Thymus (tissue), 11 donors: ENCODE measurements around the gene PLCB1. TPM values are rescaled to one million over a fixed set of nuclear protein-coding genes. Genes with fewer than 3 reads are reported as not detected.

ENCODE experiments used
- DNase-seq, 9 donors: peaks; one replicate each; pipeline ENCODE4 v3.0.0-alpha.2; 2013; ENCODE audit warnings: low spot score in 9 of 9, low read depth in 6 of 9, missing footprints in 1 of 9
- H3K27ac ChIP-seq, 2 donors: one replicate each; pipeline ENCODE4 v1.5.1; 2013; ENCODE audit warnings: control low read depth in 1 of 2, low read depth in 1 of 2, low read length in 1 of 2, mild to moderate bottlenecking in 1 of 2, moderate library complexity in 1 of 2
- H3K27me3 ChIP-seq, 2 donors: one replicate each; pipeline ENCODE4 v1.5.1; 2013; ENCODE audit warnings: low read length in 1 of 2; ENCODE audit not compliant: control insufficient read depth in 2 of 2, insufficient read depth in 1 of 2
- H3K36me3 ChIP-seq, 2 donors: one replicate each; pipeline ENCODE4 v1.5.1; 2013; ENCODE audit warnings: low read length in 1 of 2, mild to moderate bottlenecking in 1 of 2, moderate library complexity in 1 of 2; ENCODE audit not compliant: control insufficient read depth in 2 of 2, insufficient read depth in 2 of 2
- H3K4me1 ChIP-seq, 2 donors: one replicate each; pipeline ENCODE4 v1.5.1; 2013; ENCODE audit warnings: low read length in 2 of 2; ENCODE audit not compliant: control insufficient read depth in 2 of 2, insufficient read depth in 2 of 2
- H3K4me3 ChIP-seq, 2 donors: one replicate each; pipeline ENCODE4 v1.5.1; 2013; ENCODE audit warnings: low read length in 2 of 2, control low read depth in 1 of 2, mild to moderate bottlenecking in 1 of 2
- H3K9me3 ChIP-seq, 2 donors: one replicate each; pipeline ENCODE4 v1.5.1; 2013; ENCODE audit warnings: low read length in 1 of 2, mild to moderate bottlenecking in 1 of 2; ENCODE audit not compliant: control insufficient read depth in 2 of 2, insufficient read depth in 1 of 2
- WGBS: extraction: QIAGEN DNeasy Blood & Tissue Kit; methylation state at CpG from one replicate; pipeline ENCODE4 v1.1.7; 2013; 5-methylcytosine and 5-hydroxymethylcytosine counted together
- polyA plus RNA-seq: library from polyadenylated mRNA; stranded (reverse); fragments of 200-250 nt; gene quantifications from one replicate; pipeline ENCODE4 v1.2.3, GENCODE V29; 2013
- total RNA-seq: library from RNA; stranded (reverse); fragments of 120-200 nt; gene quantifications from one replicate; pipeline ENCODE4 v1.2.4, GENCODE V29; 2013
- donor health status: healthy.

PLCB1 gene
- total and polyA plus RNA-seq, 2 donors: 4.1 to 4.7 TPM

- DNase-seq: no peak
- no peak overlapping the region for H3K4me3 ChIP-seq
- whole genome bisulfite sequencing: 91% methylated on average over 2 of the region's 2 CpGs
- no peaks in the 10 kb centered on the region for H3K4me1 ChIP-seq
- H3K27me3 ChIP-seq: no peaks in the 10 kb centered on the region
- H3K9me3 ChIP-seq: no peaks in the 10 kb centered on the region
- no peak overlapping the region for H3K27ac ChIP-seq
- H3K36me3 ChIP-seq: no peaks in the 10 kb centered on the region
These were observed 102.5 kb downstream of the PLCB1 start for GRCh38 chr20:8234580-8234979.

- 96% methylated on average over 2 of the region's 2 CpGs for WGBS
- no peaks in the 10 kb centered on the region for H3K36me3 ChIP-seq
- no peaks in the 10 kb centered on the region for H3K27me3 ChIP-seq
- H3K9me3 ChIP-seq: no peaks in the 10 kb centered on the region
- no peak for DNase-seq
- no peak overlapping the region for H3K27ac ChIP-seq
- H3K4me3 ChIP-seq: no peak overlapping the region
- no peaks in the 10 kb centered on the region for H3K4me1 ChIP-seq
These were observed 110.0 kb downstream of the PLCB1 start for GRCh38 chr20:8242066-8242465.

GRCh38 chr20:8242827-8243724 lies 111.0 kb downstream of the PLCB1 start:
- H3K4me1 ChIP-seq: no peaks in the 10 kb centered on the region
- no peak overlapping the region for H3K27ac ChIP-seq
- H3K27me3 ChIP-seq: no peaks in the 10 kb centered on the region
- H3K9me3 ChIP-seq: no peaks in the 10 kb centered on the region
- 68% methylated on average over 7 of the region's 7 CpGs for whole genome bisulfite sequencing
- H3K36me3 ChIP-seq: no peaks in the 10 kb centered on the region
- DNase-seq: no peak
- no peak overlapping the region for H3K4me3 ChIP-seq

- H3K9me3 ChIP-seq: no peaks in the 10 kb centered on the region
- no peaks in the 10 kb centered on the region for H3K36me3 ChIP-seq
- no peaks in the 10 kb centered on the region for H3K4me1 ChIP-seq
- DNase-seq: no peak
- no peak overlapping the region for H3K4me3 ChIP-seq
- WGBS: 97% methylated on average over 2 of the region's 2 CpGs
- no peak overlapping the region for H3K27ac ChIP-seq
- H3K27me3 ChIP-seq: no peaks in the 10 kb centered on the region
These were observed 112.6 kb downstream of the PLCB1 start for GRCh38 chr20:8244637-8245036.

GRCh38 chr20:8246153-8246552 lies 114.1 kb downstream of the PLCB1 start:
- 97% methylated on average over 1 of the region's 1 CpG for WGBS
- H3K27ac ChIP-seq: no peak overlapping the region
- H3K36me3 ChIP-seq: no peaks in the 10 kb centered on the region
- H3K4me1 ChIP-seq: no peaks in the 10 kb centered on the region
- H3K27me3 ChIP-seq: no peaks in the 10 kb centered on the region
- no peak overlapping the region for H3K4me3 ChIP-seq
- H3K9me3 ChIP-seq: no peaks in the 10 kb centered on the region
- DNase-seq: no peak

GRCh38 chr20:8246716-8247115 lies 114.7 kb downstream of the PLCB1 start:
- no peak overlapping the region for H3K27ac ChIP-seq
- no peaks in the 10 kb centered on the region for H3K4me1 ChIP-seq
- WGBS: 34% methylated on average over 1 of the region's 1 CpG
- no peaks in the 10 kb centered on the region for H3K27me3 ChIP-seq
- H3K9me3 ChIP-seq: no peaks in the 10 kb centered on the region
- no peaks in the 10 kb centered on the region for H3K36me3 ChIP-seq
- DNase-seq: no peak
- no peak overlapping the region for H3K4me3 ChIP-seq

GRCh38 chr20:8248051-8248450 lies 116.0 kb downstream of the PLCB1 start:
- Histone ChIP-seq H3K9me3 (no peaks in the 10 kb centered on the region), H3K27me3 (no peaks in the 10 kb centered on the region), H3K36me3 (no peaks in the 10 kb centered on the region), H3K4me3 (no peak overlapping the region), H3K4me1 (no peaks in the 10 kb centered on the region), H3K27ac (no peak overlapping the region)
- DNase-seq: no peak

GRCh38 chr20:8249634-8250033 lies 117.6 kb downstream of the PLCB1 start:
- no peaks in the 10 kb centered on the region for H3K36me3 ChIP-seq
- DNase-seq: no peak
- 94% methylated on average over 3 of the region's 3 CpGs for WGBS
- no peaks in the 10 kb centered on the region for H3K9me3 ChIP-seq
- no peak overlapping the region for H3K4me3 ChIP-seq
- no peaks in the 10 kb centered on the region for H3K27me3 ChIP-seq
- no peaks in the 10 kb centered on the region for H3K4me1 ChIP-seq
- H3K27ac ChIP-seq: no peak overlapping the region

GRCh38 chr20:8250539-8251200 lies 118.6 kb downstream of the PLCB1 start:
- WGBS: 99% methylated on average over 1 of the region's 1 CpG
- Histone ChIP-seq H3K27ac (no peak overlapping the region), H3K4me3 (no peak overlapping the region), H3K27me3 (no peaks in the 10 kb centered on the region), H3K4me1 (no peaks in the 10 kb centered on the region), H3K9me3 (no peaks in the 10 kb centered on the region), H3K36me3 (no peaks in the 10 kb centered on the region)
- no peak for DNase-seq
